ENCODE data around the gene KMO.

- no peak for TF ChIP-seq YY1 (IDR thresholded peaks at IDR 0.05; ENCODE audit: insufficient read depth, insufficient read length)
- no peak for TF ChIP-seq SUZ12 (IDR thresholded peaks at IDR 0.05; ENCODE audit: extremely low read depth, insufficient read depth, insufficient read length)
Observed at GRCh38 chr1:241520080-241520465, 12.1 kb upstream of the KMO start.

Measured in NT2/D1 (cell line).